K562 (cell line): ENCODE results near the gene PCDH12. TPM values are rescaled to one million over a fixed set of nuclear protein-coding genes. Genes with fewer than 3 reads are reported as not detected.

Experiments
- C11orf30 ChIP-seq: fragments of 450-650 bp; IDR thresholded peaks from 2 replicates; pipeline ENCODE4 v1.6.1; 2016; ENCODE audit warnings: low read depth, mild to moderate bottlenecking
- CEBPG ChIP-seq, 3 experiments: fragments of 200-800 bp in 1 of 3; sonication (Bioruptor generic) in 1 of 3; sonication (generic) in 1 of 3; formaldehyde crosslinking in 1 of 3; IDR thresholded peaks in 2 of 3; conservative IDR thresholded peaks in 1 of 3; 2 replicates each; pipeline versions ENCODE4 v1.6.1 to v1.8.0; 2016 to 2022; ENCODE audit warnings: missing compliant biosample characterization in 2 of 3, missing genetic modification characterization in 2 of 3, mild to moderate bottlenecking in 1 of 3, missing genetic modification reagents in 1 of 3
- CREB1 ChIP-seq, 2 experiments: sonication (generic) in 1 of 2; formaldehyde crosslinking in 1 of 2; IDR thresholded peaks; 2 replicates each; pipeline versions ENCODE4 v1.6.1 to v1.8.0; 2012 to 2022; ENCODE audit warnings: inconsistent platforms in 1 of 2, mild to moderate bottlenecking in 1 of 2, missing genetic modification reagents in 1 of 2, moderate library complexity in 1 of 2
- CREM ChIP-seq: IDR thresholded peaks from 2 replicates; pipeline ENCODE4 v1.6.1; 2014; ENCODE audit warnings: antibody characterized with exemption, low read depth
- CTBP1 ChIP-seq: fragments of 450-650 bp; IDR thresholded peaks from 2 replicates; pipeline ENCODE4 v1.6.1; 2016; ENCODE audit warnings: borderline replicate concordance
- DEAF1 ChIP-seq: fragments of 450-650 bp; formaldehyde crosslinking; IDR thresholded peaks from 2 replicates; pipeline ENCODE4 v1.4.0; 2020; ENCODE audit warnings: mild to moderate bottlenecking, moderate library complexity
- ELF2 ChIP-seq: fragments of 250-450 bp; sonication (Bioruptor Pico); IDR thresholded peaks from 2 replicates; pipeline ENCODE4 v1.5.0; 2021; ENCODE audit warnings: mild to moderate bottlenecking
- EP400 ChIP-seq: fragments of 450-650 bp; IDR thresholded peaks from 2 replicates; pipeline ENCODE4 v1.6.1; 2017; ENCODE audit warnings: antibody characterized with exemption, mild to moderate bottlenecking, moderate library complexity
- FOXA3 ChIP-seq, 2 experiments: fragments of 450-650 bp in 1 of 2; sonication (generic) in 1 of 2; formaldehyde crosslinking; IDR thresholded peaks in 1 of 2; conservative IDR thresholded peaks in 1 of 2; 2 replicates each; pipeline versions ENCODE4 v1.4.0 to v1.8.0; 2020 to 2022; ENCODE audit warnings: mild to moderate bottlenecking in 2 of 2, missing genetic modification reagents in 1 of 2
- FOXK2 ChIP-seq, 2 experiments: fragments of 450-650 bp; IDR thresholded peaks in 1 of 2; conservative IDR thresholded peaks in 1 of 2; 2 replicates each; pipeline ENCODE4 v1.6.1; 2016; ENCODE audit warnings: low read depth in 2 of 2, mild to moderate bottlenecking in 1 of 2
- FOXP1 ChIP-seq: sonication (generic); formaldehyde crosslinking; IDR thresholded peaks from 2 replicates; pipeline ENCODE4 v1.8.0; 2022; ENCODE audit warnings: mild to moderate bottlenecking, missing genetic modification reagents
- HLTF ChIP-seq: fragments of 450-650 bp; IDR thresholded peaks from 2 replicates; pipeline ENCODE4 v1.6.1; 2016
- HMG20A ChIP-seq: fragments of 450-650 bp; formaldehyde crosslinking; conservative IDR thresholded peaks from 2 replicates; pipeline ENCODE4 v1.4.0; 2020; ENCODE audit warnings: mild to moderate bottlenecking, mixed read lengths
- HNRNPL ChIP-seq: fragments of 200-400 bp; formaldehyde crosslinking; IDR thresholded peaks from 2 replicates; pipeline ENCODE4 v1.6.1; 2017; ENCODE audit warnings: low read depth, mild to moderate bottlenecking, low read length
- KDM5B ChIP-seq: fragments of 200-600 bp; sonication (generic); IDR thresholded peaks from 2 replicates; pipeline ENCODE4 v1.6.1; 2012; ENCODE audit warnings: low read depth, mild to moderate bottlenecking, moderate library complexity, low read length, control low read depth, inconsistent platforms; ENCODE audit not compliant: insufficient replicate concordance
- MAZ ChIP-seq, 2 experiments: fragments of 450-650 bp in 1 of 2; sonication (generic) in 1 of 2; formaldehyde crosslinking; IDR thresholded peaks in 1 of 2; conservative IDR thresholded peaks in 1 of 2; 2 replicates each; pipeline versions ENCODE4 v1.4.0 to v1.5.0; 2020; ENCODE audit warnings: mild to moderate bottlenecking in 1 of 2, missing genetic modification reagents in 1 of 2
- NEUROD1 ChIP-seq: fragments of 150-350 bp; IDR thresholded peaks from 2 replicates; pipeline ENCODE4 v1.6.1; 2014; ENCODE audit warnings: borderline replicate concordance, low read length, low read depth; ENCODE audit not compliant: partially characterized antibody
- SETDB1 ChIP-seq: IDR thresholded peaks from one replicate; pipeline ENCODE4 v1.6.1; 2012; ENCODE audit warnings: low read length, control low read depth, inconsistent platforms
- VEZF1 ChIP-seq: fragments of 200-800 bp; sonication (Bioruptor generic); IDR thresholded peaks from 2 replicates; pipeline ENCODE4 v1.6.1; 2017; ENCODE audit warnings: missing genetic modification characterization, missing compliant biosample characterization
- ZFX ChIP-seq: sonication (generic); formaldehyde crosslinking; IDR thresholded peaks from 2 replicates; pipeline ENCODE4 v1.8.0; 2022; ENCODE audit warnings: mild to moderate bottlenecking, missing genetic modification reagents, moderate library complexity
- ZNF311 ChIP-seq: fragments of 250-450 bp; sonication (Bioruptor Pico); IDR thresholded peaks from 2 replicates; pipeline ENCODE4 v1.4.0; 2020; ENCODE audit warnings: mild to moderate bottlenecking, moderate library complexity
- polyA plus RNA-seq, 8 experiments: library from polyadenylated mRNA; depleted of rRNA in 4 of 8; stranded (reverse) in 5 of 8; unstranded in 3 of 8; fragments of >200 nt; fragmentation: Nextera tagmentation in 2 of 8; fragmentation: Illumina TruSeq in 1 of 8; extraction: Ambion mirVana in 2 of 8; extraction: Trizol in 1 of 8; gene quantifications; 2 replicates each; pipeline versions ENCODE4 v1.2.1 to v1.2.3, GENCODE V29; 2011 to 2014; ENCODE audit warnings: inconsistent platforms in 1 of 8, missing spikeins in 1 of 8
- total RNA-seq, 7 experiments: library from RNA; depleted of rRNA in 6 of 7; stranded (reverse); fragments of >200 nt in 6 of 7; fragmentation: Illumina TruSeq in 2 of 7; extraction: Trizol in 2 of 7; gene quantifications; 2 replicates each; pipeline versions ENCODE4 v1.2.1 to v1.2.3, GENCODE V29; 2011 to 2021; ENCODE audit warnings: low replicate concordance in 1 of 7
- TF ChIP-seq, protein P1 (sequence below): sonication (generic); formaldehyde crosslinking; IDR thresholded peaks from 2 replicates; pipeline ENCODE4 v1.8.1; 2023; ENCODE audit warnings: mild to moderate bottlenecking, missing genetic modification reagents

PCDH12 gene
- total and polyA plus RNA-seq, 9 of the 15 experiments (the other 6 are each of a cell fraction or from before 2014, with no cell fraction given), result 0.01 to 0.04 (median 0.01) TPM; not detected in 4

- peak; percentile 59 for TF ChIP-seq VEZF1
- no peak for TF ChIP-seq ZNF311 (CRISPR knock-in tag)
- TF ChIP-seq KDM5B, result peak; percentile 88
- TF ChIP-seq CREM, result peak; percentile 91
- 0 out of 2 replicates have a peak, but pooled peaks have one; percentile 21 for TF ChIP-seq CEBPG (CRISPR knock-in tag; IDR thresholded peaks at IDR 0.05)
- TF ChIP-seq CEBPG (tag; conservative IDR thresholded peaks at IDR 0.05 in 1 of 2, IDR thresholded peaks at IDR 0.05 in 1 of 2), result no peak
- peak; percentile 72; the same call in 1 of the 2 replicates for TF ChIP-seq HNRNPL
- TF ChIP-seq FOXP1 (CRISPR knock-in tag), result peak; percentile 69
- peak; percentile 14 for TF ChIP-seq NEUROD1
- peak; percentile 68 for TF ChIP-seq C11orf30
- TF ChIP-seq SETDB1, result no peak
- TF ChIP-seq EP400, result peak; percentile 93
- 0 out of 4 replicates have a peak, but pooled peaks have one; percentile 8 to 11 for TF ChIP-seq FOXK2 (conservative IDR thresholded peaks at IDR 0.05 in 1 of 2, IDR thresholded peaks at IDR 0.05 in 1 of 2; ENCODE audit: low read depth in 2 of 2)
- TF ChIP-seq ELF2 (CRISPR knock-in tag), result 0 out of 2 replicates have a peak, but pooled peaks have one; percentile 54
- TF ChIP-seq ZFX (CRISPR knock-in tag), result peak; percentile 99
- 0 out of 4 replicates have a peak, but pooled peaks of 1 of the 2 experiments have one; percentile 64 for TF ChIP-seq FOXA3 (CRISPR knock-in tag; conservative IDR thresholded peaks at IDR 0.05 in 1 of 2, IDR thresholded peaks at IDR 0.05 in 1 of 2)
- peak; percentile 57 for TF ChIP-seq CREB1 (IDR thresholded peaks at IDR 0.05)
- TF ChIP-seq CREB1 (CRISPR knock-in tag; IDR thresholded peaks at IDR 0.05), result peak; percentile 80
- peak; percentile 81; the same call in 1 of the 2 replicates for TF ChIP-seq CTBP1
- peak; percentile 71 to 73 for TF ChIP-seq MAZ (CRISPR knock-in tag; conservative IDR thresholded peaks at IDR 0.05 in 1 of 2, IDR thresholded peaks at IDR 0.05 in 1 of 2)
- 0 out of 2 replicates have a peak, but pooled peaks have one; percentile 13 for TF ChIP-seq HLTF
- TF ChIP-seq DEAF1 (CRISPR knock-in tag), result peak; percentile 90
- no peak for TF ChIP-seq HMG20A (CRISPR knock-in tag)
- TF ChIP-seq, protein P1, sequence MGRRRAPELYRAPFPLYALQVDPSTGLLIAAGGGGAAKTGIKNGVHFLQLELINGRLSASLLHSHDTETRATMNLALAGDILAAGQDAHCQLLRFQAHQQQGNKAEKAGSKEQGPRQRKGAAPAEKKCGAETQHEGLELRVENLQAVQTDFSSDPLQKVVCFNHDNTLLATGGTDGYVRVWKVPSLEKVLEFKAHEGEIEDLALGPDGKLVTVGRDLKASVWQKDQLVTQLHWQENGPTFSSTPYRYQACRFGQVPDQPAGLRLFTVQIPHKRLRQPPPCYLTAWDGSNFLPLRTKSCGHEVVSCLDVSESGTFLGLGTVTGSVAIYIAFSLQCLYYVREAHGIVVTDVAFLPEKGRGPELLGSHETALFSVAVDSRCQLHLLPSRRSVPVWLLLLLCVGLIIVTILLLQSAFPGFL, result 0 out of 2 replicates have a peak, but pooled peaks have one; percentile 81
Observed at GRCh38 chr5:141923448-141924313, 34.3 kb downstream of the PCDH12 start, which contains the start of gene DELE1 (continued).
